GM12891 (cell line): Measurements from ENCODE around the gene HYLS1.

ENCODE experiments used
- DNase-seq: peaks from one replicate; pipeline ENCODE4 v3.0.0; 2011; ENCODE audit warnings: low spot score; ENCODE audit not compliant: insufficient read length
- FAIRE-seq: peaks from 2 replicates; lab custom pipeline; 2011; peaks lifted over from hg19 to GRCh38; lab: Jason Lieb, UNC
- PAX5 ChIP-seq: IDR thresholded peaks from 2 replicates; pipeline ENCODE4 v1.6.1; 2011; ENCODE audit warnings: low read length, moderate library complexity, mild to moderate bottlenecking; ENCODE audit not compliant: insufficient read depth, severe bottlenecking
- POLR2A ChIP-seq: IDR thresholded peaks from 2 replicates; pipeline ENCODE4 v1.6.1; 2011; ENCODE audit warnings: low read depth, low read length, control low read depth
- POLR2AphosphoS5 ChIP-seq: IDR thresholded peaks from 2 replicates; pipeline ENCODE4 v1.6.1; 2011; ENCODE audit warnings: low read depth, low read length, control low read depth
- POU2F2 ChIP-seq: IDR thresholded peaks from 2 replicates; pipeline ENCODE4 v1.6.1; 2011; ENCODE audit warnings: low read depth, mild to moderate bottlenecking, control low read depth, low read length, moderate library complexity
- SPI1 ChIP-seq: IDR thresholded peaks from 2 replicates; pipeline ENCODE4 v1.6.1; 2011; ENCODE audit warnings: low read depth, low read length, control low read depth
- TAF1 ChIP-seq: IDR thresholded peaks from 2 replicates; pipeline ENCODE4 v1.6.1; 2011; ENCODE audit warnings: low read depth, low read length, control low read depth

HYLS1 gene

GRCh38 chr11:125947419-125948277 lies 60.2 kb downstream of the HYLS1 start:
- FAIRE-seq (no peak), DNase-seq (no peak)
- TF ChIP-seq POLR2AphosphoS5 = no peak
- no peak for TF ChIP-seq TAF1
- no peak for TF ChIP-seq SPI1
- no peak for TF ChIP-seq PAX5
- no peak for TF ChIP-seq POU2F2
- no peak for TF ChIP-seq POLR2A

- FAIRE-seq (no peak), DNase-seq (no peak)
- TF ChIP-seq TAF1 = no peak
- no peak for TF ChIP-seq PAX5
- no peak for TF ChIP-seq POU2F2
- no peak for TF ChIP-seq POLR2A
- no peak for TF ChIP-seq SPI1
- no peak for TF ChIP-seq POLR2AphosphoS5
Measured at GRCh38 chr11:125948278-125949051, 61.0 kb downstream of the HYLS1 start.

GRCh38 chr11:125949271-125950177 lies 62.1 kb downstream of the HYLS1 start:
- no peak for DNase-seq
- TF ChIP-seq TAF1 (no peak), PAX5 (no peak), SPI1 (no peak), POU2F2 (no peak), POLR2AphosphoS5 (no peak), POLR2A (no peak)
- no peak for FAIRE-seq

GRCh38 chr11:125950178-125950490 lies 62.7 kb downstream of the HYLS1 start:
- FAIRE-seq (no peak), DNase-seq (no peak)
- no peak for TF ChIP-seq POLR2AphosphoS5
- TF ChIP-seq PAX5 = no peak
- no peak for TF ChIP-seq POU2F2
- no peak for TF ChIP-seq TAF1
- TF ChIP-seq SPI1 = no peak
- TF ChIP-seq POLR2A = no peak
